AG09309 (cell line): Measurements from ENCODE around the gene NR2F6.
A peak's percentile ranks its signal among the peaks of the same experiment; 100 is the strongest.

Experiments used
- DNase-seq: peaks from one replicate; pipeline ENCODE4 v3.0.0-alpha.2; 2010; ENCODE audit warnings: low read depth
- H3K4me3 ChIP-seq: 2 replicates; pipeline ENCODE4 v1.5.1; 2011; ENCODE audit warnings: mild to moderate bottlenecking, low read depth, low read length, moderate library complexity; ENCODE audit not compliant: control insufficient read depth
- CTCF ChIP-seq: IDR thresholded peaks from 2 replicates; pipeline ENCODE4 v1.5.1; 2011; ENCODE audit warnings: mild to moderate bottlenecking, low read depth, low read length, inconsistent platforms; ENCODE audit not compliant: insufficient read depth, control insufficient read depth; ENCODE audit errors: missing control alignments

Gene NR2F6

GRCh38 chr19:17286263-17286662 lies 40.5 kb upstream of the NR2F6 start:
- DNase-seq, result no peak
- H3K4me3 ChIP-seq, result no peak overlapping the region
- TF ChIP-seq CTCF, result no peak

- no peak for TF ChIP-seq CTCF
- DNase-seq, result no peak
- no peak overlapping the region for H3K4me3 ChIP-seq
These were observed 39.9 kb upstream of the NR2F6 start for GRCh38 chr19:17285415-17286135.

GRCh38 chr19:17283504-17283996 lies 37.8 kb upstream of the NR2F6 start:
- H3K4me3 ChIP-seq, result no peak overlapping the region
- no peak for DNase-seq
- no peak for TF ChIP-seq CTCF

GRCh38 chr19:17282488-17283125 lies 36.9 kb upstream of the NR2F6 start:
- H3K4me3 ChIP-seq, result peak overlapping the region; percentile 31
- TF ChIP-seq CTCF, result peak; percentile 91
- DNase-seq, result no peak

GRCh38 chr19:17281391-17282304 lies 35.9 kb upstream of the NR2F6 start, which contains the start of gene ANKLE1:
TSS of gene ANKLE1 (plus strand) at chr19:17281901. CDS start at chr19:17281921, 20 bp downstream.
- no peak for TF ChIP-seq CTCF
- no peak for DNase-seq
- peak within 1 kb of the TSS; percentile 31 for H3K4me3 ChIP-seq

GRCh38 chr19:17279436-17279835 lies 33.7 kb upstream of the NR2F6 start:
- no peak for DNase-seq

More at GRCh38 chr19:17279436-17279835, 33.7 kb upstream of the NR2F6 start:
- TF ChIP-seq CTCF, result no peak
- no peak overlapping the region for H3K4me3 ChIP-seq
